ENCODE measurements around the gene SCUBE3. TPM values are rescaled to one million over a fixed set of nuclear protein-coding genes. Genes with fewer than 3 reads are reported as not detected.

SCUBE3 gene
- total RNA-seq, result 0.49 TPM

GRCh38 chr6:35213824-35214756, at the start of gene SCUBE3:
SCUBE3 (plus strand) TSS chr6:35213956; CDS start chr6:35214419, 463 bp downstream.
- intact Hi-C loops (cut with DNase I), result loop anchor here (5.0 kb wide), 1 partner anchor 1133 kb away; no protein-coding TSS in a partner anchor
- TF ChIP-seq POLR2A (IDR thresholded peaks at IDR 0.05) (no peak), CTCF (IDR thresholded peaks at IDR 0.05) (no peak), POLR2AphosphoS5 (IDR thresholded peaks at IDR 0.05; ENCODE audit: insufficient read depth in 1 of 2, low read depth in 1 of 2) (no peak)
- no peak within 1 kb of the TSS for H3K27ac ChIP-seq
- DNase-seq (ENCODE audit: extremely low spot score in 2 of 2), result no peak
- peak within 1 kb of the TSS; percentile 42 to 67 for H3K4me3 ChIP-seq
- no peaks in the 10 kb centered on the region for H3K9me3 ChIP-seq
- H3K4me1 ChIP-seq, result peaks cover 16% of the 10 kb centered on the region
- H3K36me3 ChIP-seq, result no peaks in the 10 kb centered on the region
- H3K27me3 ChIP-seq, result no peaks in the 10 kb centered on the region

- no peak overlapping the region for H3K4me3 ChIP-seq
- intact Hi-C loops (cut with DNase I), result no loop called here
- H3K27ac ChIP-seq, result no peak overlapping the region
Measured at GRCh38 chr6:35164277-35164676, 49.5 kb upstream of the SCUBE3 start.

GRCh38 chr6:35164868-35165267, 48.9 kb upstream of the SCUBE3 start:
- Histone ChIP-seq H3K4me3 (no peak overlapping the region), H3K36me3 (no peaks in the 10 kb centered on the region), H3K27ac (no peak overlapping the region), H3K9me3 (no peaks in the 10 kb centered on the region), H3K27me3 (no peaks in the 10 kb centered on the region), H3K4me1 (peaks cover 6% of the 10 kb centered on the region)
- intact Hi-C loops (cut with DNase I), result no loop called here
- DNase-seq (ENCODE audit: extremely low spot score in 2 of 2), result no peak
- TF ChIP-seq POLR2A (IDR thresholded peaks at IDR 0.05), result no peak
- TF ChIP-seq CTCF (IDR thresholded peaks at IDR 0.05), result no peak
- no peak for TF ChIP-seq POLR2AphosphoS5 (IDR thresholded peaks at IDR 0.05; ENCODE audit: insufficient read depth in 1 of 2, low read depth in 1 of 2)

More at GRCh38 chr6:35164277-35164676, 49.5 kb upstream of the SCUBE3 start:
- Histone ChIP-seq H3K4me1 (peaks cover 6% of the 10 kb centered on the region), H3K36me3 (no peaks in the 10 kb centered on the region), H3K27me3 (no peaks in the 10 kb centered on the region), H3K9me3 (no peaks in the 10 kb centered on the region)
- TF ChIP-seq POLR2A (IDR thresholded peaks at IDR 0.05), result no peak
- no peak for TF ChIP-seq POLR2AphosphoS5 (IDR thresholded peaks at IDR 0.05; ENCODE audit: insufficient read depth in 1 of 2, low read depth in 1 of 2)
- no peak for TF ChIP-seq CTCF (IDR thresholded peaks at IDR 0.05)
- no peak for DNase-seq (ENCODE audit: extremely low spot score in 2 of 2)

- no peaks in the 10 kb centered on the region for H3K9me3 ChIP-seq
- intact Hi-C loops (cut with DNase I), result no loop called here
- peaks cover 6% of the 10 kb centered on the region for H3K4me1 ChIP-seq
- no peak overlapping the region for H3K27ac ChIP-seq
- no peaks in the 10 kb centered on the region for H3K36me3 ChIP-seq
- DNase-seq (ENCODE audit: extremely low spot score in 2 of 2), result no peak
- no peak for TF ChIP-seq CTCF (IDR thresholded peaks at IDR 0.05)
- no peak for TF ChIP-seq POLR2A (IDR thresholded peaks at IDR 0.05)
- TF ChIP-seq POLR2AphosphoS5 (IDR thresholded peaks at IDR 0.05; ENCODE audit: insufficient read depth in 1 of 2, low read depth in 1 of 2), result peak in 1 of 2 donors; percentile 66
- no peaks in the 10 kb centered on the region for H3K27me3 ChIP-seq
- H3K4me3 ChIP-seq, result no peak overlapping the region
Measured at GRCh38 chr6:35165630-35166071, 48.1 kb upstream of the SCUBE3 start.

- Histone ChIP-seq H3K4me1 (peaks cover 1% of the 10 kb centered on the region), H3K27me3 (no peaks in the 10 kb centered on the region), H3K4me3 (no peak overlapping the region), H3K27ac (no peak overlapping the region), H3K36me3 (no peaks in the 10 kb centered on the region), H3K9me3 (no peaks in the 10 kb centered on the region)
- intact Hi-C loops (cut with DNase I), result no loop called here
- no peak for DNase-seq (ENCODE audit: extremely low spot score in 2 of 2)
- no peak for TF ChIP-seq POLR2AphosphoS5 (IDR thresholded peaks at IDR 0.05; ENCODE audit: insufficient read depth in 1 of 2, low read depth in 1 of 2)
- no peak for TF ChIP-seq CTCF (IDR thresholded peaks at IDR 0.05)
Measured at GRCh38 chr6:35166116-35166515, 47.6 kb upstream of the SCUBE3 start.
